ENCODE measurements around the gene ZNRF4.
A peak's percentile ranks its signal among the peaks of the same experiment; 100 is the strongest.

GRCh38 chr19:5407356-5407755, 47.9 kb upstream of the ZNRF4 start:
- TF ChIP-seq NFYB (CRISPR knock-in tag; conservative IDR thresholded peaks at IDR 0.05; ENCODE audit: low read depth), result peak; percentile 96
- TF ChIP-seq, protein P1, sequence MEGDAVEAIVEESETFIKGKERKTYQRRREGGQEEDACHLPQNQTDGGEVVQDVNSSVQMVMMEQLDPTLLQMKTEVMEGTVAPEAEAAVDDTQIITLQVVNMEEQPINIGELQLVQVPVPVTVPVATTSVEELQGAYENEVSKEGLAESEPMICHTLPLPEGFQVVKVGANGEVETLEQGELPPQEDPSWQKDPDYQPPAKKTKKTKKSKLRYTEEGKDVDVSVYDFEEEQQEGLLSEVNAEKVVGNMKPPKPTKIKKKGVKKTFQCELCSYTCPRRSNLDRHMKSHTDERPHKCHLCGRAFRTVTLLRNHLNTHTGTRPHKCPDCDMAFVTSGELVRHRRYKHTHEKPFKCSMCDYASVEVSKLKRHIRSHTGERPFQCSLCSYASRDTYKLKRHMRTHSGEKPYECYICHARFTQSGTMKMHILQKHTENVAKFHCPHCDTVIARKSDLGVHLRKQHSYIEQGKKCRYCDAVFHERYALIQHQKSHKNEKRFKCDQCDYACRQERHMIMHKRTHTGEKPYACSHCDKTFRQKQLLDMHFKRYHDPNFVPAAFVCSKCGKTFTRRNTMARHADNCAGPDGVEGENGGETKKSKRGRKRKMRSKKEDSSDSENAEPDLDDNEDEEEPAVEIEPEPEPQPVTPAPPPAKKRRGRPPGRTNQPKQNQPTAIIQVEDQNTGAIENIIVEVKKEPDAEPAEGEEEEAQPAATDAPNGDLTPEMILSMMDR (IDR thresholded peaks at IDR 0.05), result no peak
- TF ChIP-seq, protein P2, sequence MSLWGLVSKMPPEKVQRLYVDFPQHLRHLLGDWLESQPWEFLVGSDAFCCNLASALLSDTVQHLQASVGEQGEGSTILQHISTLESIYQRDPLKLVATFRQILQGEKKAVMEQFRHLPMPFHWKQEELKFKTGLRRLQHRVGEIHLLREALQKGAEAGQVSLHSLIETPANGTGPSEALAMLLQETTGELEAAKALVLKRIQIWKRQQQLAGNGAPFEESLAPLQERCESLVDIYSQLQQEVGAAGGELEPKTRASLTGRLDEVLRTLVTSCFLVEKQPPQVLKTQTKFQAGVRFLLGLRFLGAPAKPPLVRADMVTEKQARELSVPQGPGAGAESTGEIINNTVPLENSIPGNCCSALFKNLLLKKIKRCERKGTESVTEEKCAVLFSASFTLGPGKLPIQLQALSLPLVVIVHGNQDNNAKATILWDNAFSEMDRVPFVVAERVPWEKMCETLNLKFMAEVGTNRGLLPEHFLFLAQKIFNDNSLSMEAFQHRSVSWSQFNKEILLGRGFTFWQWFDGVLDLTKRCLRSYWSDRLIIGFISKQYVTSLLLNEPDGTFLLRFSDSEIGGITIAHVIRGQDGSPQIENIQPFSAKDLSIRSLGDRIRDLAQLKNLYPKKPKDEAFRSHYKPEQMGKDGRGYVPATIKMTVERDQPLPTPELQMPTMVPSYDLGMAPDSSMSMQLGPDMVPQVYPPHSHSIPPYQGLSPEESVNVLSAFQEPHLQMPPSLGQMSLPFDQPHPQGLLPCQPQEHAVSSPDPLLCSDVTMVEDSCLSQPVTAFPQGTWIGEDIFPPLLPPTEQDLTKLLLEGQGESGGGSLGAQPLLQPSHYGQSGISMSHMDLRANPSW (CRISPR knock-in tag; conservative IDR thresholded peaks at IDR 0.05; ENCODE audit: low read depth), result no peak
- TF ChIP-seq FOXP1 (CRISPR knock-in tag; IDR thresholded peaks at IDR 0.05; ENCODE audit: borderline replicate concordance), result no peak
- no peak for TF ChIP-seq MLX (CRISPR knock-in tag; IDR thresholded peaks at IDR 0.05)
- no peak for TF ChIP-seq ZSCAN18 (CRISPR knock-in tag; IDR thresholded peaks at IDR 0.05)
- TF ChIP-seq, protein P3, sequence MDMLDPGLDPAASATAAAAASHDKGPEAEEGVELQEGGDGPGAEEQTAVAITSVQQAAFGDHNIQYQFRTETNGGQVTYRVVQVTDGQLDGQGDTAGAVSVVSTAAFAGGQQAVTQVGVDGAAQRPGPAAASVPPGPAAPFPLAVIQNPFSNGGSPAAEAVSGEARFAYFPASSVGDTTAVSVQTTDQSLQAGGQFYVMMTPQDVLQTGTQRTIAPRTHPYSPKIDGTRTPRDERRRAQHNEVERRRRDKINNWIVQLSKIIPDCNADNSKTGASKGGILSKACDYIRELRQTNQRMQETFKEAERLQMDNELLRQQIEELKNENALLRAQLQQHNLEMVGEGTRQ (CRISPR knock-in tag; IDR thresholded peaks at IDR 0.05), result peak; percentile 92
- no peak for TF ChIP-seq ERG (CRISPR knock-in tag; IDR thresholded peaks at IDR 0.05)
- TF ChIP-seq TCF7 (CRISPR knock-in tag; IDR thresholded peaks at IDR 0.05; ENCODE audit: low read depth), result no peak
- no peak for TF ChIP-seq CREB1 (CRISPR knock-in tag; IDR thresholded peaks at IDR 0.05)
- TF ChIP-seq, protein P4, sequence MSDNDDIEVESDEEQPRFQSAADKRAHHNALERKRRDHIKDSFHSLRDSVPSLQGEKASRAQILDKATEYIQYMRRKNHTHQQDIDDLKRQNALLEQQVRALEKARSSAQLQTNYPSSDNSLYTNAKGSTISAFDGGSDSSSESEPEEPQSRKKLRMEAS (CRISPR knock-in tag; IDR thresholded peaks at IDR 0.05), result no peak
- TF ChIP-seq SMAD4 (CRISPR knock-in tag; IDR thresholded peaks at IDR 0.05), result no peak
- TF ChIP-seq ZNF232 (CRISPR knock-in tag; IDR thresholded peaks at IDR 0.05), result no peak
- no peak for TF ChIP-seq ATF1 (CRISPR knock-in tag; IDR thresholded peaks at IDR 0.05)

Measured in WTC11 (cell line).